IPS DF 4.7 (cell line): ENCODE data around the gene CKAP5.
"Not testable (repeated sequence)": the region's sequence is repeated elsewhere in the genome, so short reads cannot be mapped to it uniquely, and the experiment has no call there.

Experiments
- DNase-seq: peaks from one replicate; pipeline ENCODE4 v3.0.0-alpha.2; 2013; ENCODE audit warnings: low spot score; ENCODE audit errors: extremely low read depth

The CKAP5 gene

DNA sequence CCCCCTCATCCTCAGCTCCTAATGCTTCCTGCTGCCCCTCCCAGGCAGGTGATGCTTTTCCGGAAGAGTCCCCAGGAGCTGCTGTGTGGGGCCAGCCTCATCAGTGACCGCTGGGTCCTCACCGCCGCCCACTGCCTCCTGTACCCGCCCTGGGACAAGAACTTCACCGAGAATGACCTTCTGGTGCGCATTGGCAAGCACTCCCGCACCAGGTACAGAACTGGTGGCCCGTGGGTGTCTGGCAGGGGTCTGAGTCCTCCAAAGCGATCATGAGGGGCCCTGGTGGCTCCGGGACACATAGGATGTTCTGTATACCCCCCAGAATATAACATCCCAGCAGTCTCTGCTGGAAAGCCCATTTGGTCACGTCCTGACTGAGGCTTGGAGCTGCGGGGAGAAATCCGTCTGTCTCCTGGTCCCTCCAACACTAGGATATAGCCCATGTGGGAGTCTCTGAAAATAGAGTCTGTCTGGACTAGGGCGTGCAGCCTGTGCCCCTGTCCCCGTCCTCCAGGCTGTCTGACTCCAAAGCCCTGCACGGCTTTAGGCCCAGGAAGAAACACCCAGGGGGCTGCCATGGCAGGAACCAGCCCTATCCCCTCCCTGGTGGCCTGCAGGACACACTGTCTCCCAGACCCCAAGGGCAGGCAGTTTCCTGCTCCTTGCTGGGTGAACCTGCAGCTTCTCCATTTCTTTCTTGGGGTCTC lies 118.0 kb downstream of the CKAP5 start:
- no peak for DNase-seq

DNA sequence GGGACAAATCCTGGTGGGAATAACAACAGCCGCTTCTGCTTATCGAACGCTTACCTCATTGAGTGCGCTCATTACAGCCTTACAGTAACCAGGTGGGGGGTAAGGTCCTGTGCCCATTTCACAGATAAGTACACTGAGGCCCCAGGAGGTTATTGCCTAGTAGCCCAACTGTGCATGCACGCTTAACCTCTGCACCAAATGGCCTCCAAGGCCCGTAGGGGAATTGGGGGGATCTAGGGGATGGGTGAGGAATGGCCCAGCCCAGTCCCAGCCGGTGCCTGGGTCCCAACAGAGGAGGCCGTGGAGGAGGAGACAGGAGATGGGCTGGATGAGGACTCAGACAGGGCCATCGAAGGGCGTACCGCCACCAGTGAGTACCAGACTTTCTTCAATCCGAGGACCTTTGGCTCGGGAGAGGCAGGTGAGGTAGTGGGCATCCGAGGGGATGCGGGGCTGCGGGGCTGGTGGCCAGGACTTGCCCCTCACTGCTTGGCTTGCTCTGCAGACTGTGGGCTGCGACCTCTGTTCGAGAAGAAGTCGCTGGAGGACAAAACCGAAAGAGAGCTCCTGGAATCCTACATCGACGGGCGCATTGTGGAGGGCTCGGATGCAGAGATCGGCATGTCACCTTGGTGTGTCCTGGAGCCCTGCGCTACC lies 119.7 kb downstream of the CKAP5 start:
- DNase-seq: no peak

DNA sequence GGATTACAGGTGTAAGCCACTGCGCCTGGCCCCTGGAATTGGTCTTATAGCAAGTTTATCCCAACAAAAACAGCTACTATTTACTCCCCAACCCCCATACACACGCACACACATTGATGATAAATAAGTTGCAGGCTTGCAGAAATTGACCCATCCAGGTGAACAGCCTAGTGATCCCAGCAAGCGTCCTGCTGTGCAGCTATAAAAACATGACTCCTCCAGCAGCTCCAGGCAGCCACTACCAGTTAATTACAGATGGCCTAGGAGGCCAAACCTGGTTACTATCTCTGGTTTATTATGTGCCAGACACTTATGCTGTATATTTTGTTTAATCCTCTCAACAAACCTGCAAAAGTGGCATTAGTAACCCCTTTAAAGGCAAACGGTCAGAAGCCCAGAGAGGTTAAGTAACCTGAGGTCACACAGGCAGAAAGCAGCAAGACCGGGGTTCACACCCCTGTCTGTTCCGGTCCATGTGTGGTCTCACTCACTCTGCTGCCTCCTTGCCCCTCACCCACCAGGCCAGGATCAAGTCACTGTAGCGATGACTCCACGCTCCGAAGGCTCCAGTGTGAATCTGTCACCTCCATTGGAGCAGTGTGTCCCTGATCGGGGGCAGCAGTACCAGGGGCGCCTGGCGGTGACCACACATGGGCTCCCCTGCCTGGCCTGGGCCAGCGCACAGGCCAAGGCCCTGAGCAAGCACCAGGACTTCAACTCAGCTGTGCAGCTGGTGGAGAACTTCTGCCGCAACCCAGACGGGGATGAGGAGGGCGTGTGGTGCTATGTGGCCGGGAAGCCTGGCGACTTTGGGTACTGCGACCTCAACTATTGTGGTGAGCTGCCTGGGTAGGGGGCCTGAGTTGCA lies 120.5 kb downstream of the CKAP5 start:
- DNase-seq: no peak

DNA sequence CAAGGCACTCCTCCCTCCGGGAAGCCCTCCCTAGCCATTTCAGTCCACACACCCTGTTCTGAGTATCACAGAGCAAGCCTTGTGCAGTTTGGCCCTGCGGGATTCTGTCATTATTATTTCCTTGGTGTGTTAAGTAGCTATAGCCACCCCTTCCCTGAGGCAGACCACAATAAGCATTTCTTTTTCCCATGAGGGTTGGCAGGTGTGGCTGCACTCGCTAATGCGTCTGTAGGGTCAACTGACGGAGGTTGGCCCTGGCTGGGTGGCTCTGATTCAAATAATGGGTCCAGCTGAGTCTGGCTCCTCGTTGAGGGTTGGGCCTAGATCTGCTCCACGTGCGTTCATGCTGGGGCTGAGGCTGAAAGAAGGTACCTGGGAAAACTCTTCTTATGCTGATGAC lies 122.0 kb downstream of the CKAP5 start:
- no peak for DNase-seq

DNA sequence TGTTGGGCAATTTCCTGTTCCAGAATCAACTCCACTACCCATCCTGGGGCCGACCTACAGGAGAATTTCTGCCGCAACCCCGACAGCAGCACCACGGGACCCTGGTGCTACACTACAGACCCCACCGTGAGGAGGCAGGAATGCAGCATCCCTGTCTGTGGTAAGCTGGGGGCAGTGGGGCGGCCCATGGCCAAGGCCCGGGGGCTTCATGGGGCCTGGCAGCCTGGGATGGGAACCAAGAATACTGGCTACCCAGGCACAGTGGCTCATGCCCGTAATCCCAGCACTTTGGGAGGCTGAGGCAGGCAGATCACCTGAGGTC lies 122.8 kb downstream of the CKAP5 start:
- DNase-seq: no peak

DNA sequence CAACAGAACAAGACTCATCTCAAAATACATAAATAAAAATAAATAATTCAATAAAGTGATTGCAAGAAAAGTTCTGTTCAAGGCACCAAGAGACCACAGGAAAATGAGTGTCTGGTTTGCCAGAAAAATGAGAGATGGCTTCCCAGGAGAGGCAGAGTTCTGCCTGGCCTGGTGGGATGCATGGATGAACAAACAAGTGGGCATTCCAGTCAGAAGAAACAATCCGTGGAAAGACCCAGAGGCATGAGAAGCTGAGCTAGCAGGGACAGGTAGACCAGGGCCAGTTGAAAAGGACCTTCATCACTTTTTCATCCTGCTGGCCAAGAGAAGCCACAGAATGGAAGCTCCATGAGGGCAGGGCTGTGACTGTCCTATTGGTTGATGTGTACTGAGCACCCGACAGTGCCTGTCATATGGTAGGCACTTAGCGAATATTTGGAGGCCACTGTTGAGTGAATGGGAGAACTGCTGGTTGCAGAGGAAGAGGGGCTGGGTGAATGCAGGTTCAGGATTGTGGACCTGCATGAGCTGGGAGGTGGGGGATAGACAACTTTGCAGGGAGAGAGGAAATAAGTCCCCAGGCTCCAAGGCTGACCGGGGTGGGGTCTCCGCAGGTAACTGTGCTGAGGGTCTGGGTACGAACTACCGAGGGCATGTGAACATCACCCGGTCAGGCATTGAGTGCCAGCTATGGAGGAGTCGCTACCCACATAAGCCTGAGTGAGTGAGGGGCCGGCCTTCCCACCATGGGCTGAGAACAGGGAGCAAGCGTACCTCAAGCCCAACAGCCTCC lies 123.3 kb downstream of the CKAP5 start:
- no peak for DNase-seq

DNA sequence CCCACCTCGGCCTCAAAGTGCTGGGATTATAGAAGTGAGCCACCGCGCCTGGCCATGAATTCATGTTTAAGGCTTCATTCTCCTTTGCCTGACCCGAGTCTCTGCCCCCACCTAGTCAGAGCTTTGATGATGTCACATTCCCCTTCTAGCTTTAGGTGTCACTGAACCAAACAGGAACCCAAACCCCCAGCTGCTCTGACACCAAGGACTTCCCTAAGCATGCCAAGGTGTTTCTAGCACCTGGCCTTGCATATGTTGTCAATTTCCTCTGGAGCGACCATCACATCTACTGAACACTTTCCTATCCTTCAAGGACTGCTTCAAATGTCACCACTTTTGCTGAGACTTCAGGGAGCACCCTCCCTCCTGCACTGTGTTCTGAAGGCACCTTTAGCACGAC lies 124.8 kb downstream of the CKAP5 start:
- DNase-seq: no peak

DNA sequence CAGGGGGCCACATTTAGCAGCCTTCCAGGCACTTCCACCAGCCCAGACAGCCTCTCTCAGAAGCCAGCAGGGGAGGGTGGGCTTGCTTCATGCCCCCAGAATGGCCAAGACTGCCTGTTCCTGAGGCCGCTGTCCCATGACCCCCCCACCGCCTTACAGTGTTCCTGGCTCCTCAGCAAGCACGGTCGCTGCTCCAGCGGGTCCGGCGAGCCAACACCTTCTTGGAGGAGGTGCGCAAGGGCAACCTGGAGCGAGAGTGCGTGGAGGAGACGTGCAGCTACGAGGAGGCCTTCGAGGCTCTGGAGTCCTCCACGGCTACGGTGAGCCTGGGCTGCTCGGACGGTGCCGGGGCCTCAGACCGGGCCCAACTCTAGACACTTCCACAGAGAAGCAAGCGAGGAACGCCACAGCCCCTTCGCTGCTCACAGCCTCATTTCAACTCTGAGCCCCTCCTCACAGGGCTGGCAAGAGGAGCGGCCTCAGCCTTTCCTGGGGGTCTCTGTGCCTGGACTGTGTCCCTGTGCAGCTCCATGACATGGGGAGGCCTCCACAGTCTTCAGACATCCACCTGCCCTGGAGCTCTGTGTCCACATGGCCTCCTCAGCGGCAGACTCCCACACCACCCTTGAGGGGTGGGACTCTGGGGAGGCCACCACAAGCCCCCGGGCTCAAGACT lies 126.4 kb downstream of the CKAP5 start:
- DNase-seq: no peak

DNA sequence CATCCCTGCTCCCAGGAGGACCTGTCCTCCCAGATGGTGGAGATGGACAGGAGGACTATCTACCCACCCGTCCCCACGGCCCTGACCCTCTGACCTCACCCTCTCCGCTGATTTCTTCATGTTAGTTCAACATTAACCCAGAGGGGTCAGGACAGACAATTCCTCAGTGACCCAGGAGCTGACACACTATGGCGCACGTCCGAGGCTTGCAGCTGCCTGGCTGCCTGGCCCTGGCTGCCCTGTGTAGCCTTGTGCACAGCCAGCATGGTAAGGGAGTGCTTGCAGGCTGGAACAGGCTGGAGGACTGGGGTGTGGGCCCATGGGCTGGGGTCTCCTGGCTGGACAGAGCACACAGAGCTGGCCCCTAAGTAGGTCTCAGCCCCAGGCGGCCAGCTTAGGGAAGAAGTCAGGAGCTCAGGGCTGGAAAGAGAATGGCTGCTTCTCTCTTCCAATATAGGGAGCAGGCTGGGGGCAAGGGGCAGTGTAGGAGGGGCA lies 127.0 kb downstream of the CKAP5 start, which contains the start of gene F2:
TSS of gene F2 (plus strand) at position 166 of the 495 bp plus-strand sequence. CDS start at position 189, 23 bp downstream.
- no peak for DNase-seq

DNA sequence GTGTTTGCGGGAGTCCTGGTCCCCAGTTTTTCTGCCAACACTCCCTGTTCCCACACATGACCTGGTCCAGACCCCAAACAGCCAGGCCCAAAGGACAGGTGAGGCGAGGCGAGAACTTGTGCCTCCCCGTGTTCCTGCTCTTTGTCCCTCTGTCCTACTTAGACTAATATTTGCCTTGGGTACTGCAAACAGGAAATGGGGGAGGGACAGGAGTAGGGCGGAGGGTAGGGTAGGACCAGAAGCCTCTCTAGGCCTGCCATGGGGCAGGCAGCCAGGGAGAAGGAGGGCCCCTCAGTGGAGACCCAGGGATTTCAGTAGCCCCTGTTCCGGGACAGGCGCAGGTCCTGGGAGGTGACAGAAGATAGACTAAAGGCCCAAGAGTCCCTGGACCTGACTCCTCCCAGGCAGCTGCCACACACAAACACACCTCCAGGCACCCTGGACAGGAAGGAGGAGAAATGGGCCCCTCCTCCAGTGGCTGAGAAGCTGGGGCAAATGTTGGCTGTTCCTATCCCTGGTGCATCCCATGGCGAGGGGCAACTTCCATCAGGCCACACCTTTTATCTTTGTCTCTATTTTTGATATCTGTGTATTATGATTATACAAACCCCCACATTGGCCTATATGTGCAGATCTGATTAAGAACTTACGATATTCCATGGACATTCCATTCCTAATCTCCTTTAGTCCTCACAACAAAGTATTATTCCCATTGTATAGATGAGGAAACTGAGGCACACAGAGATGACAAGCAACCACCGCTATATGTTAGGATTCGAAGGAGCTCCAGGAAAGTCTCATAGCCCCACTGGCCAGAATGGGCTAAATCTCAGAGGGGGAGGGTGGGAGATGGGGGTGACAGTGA lies 127.7 kb downstream of the CKAP5 start:
- DNase-seq: no peak

DNA sequence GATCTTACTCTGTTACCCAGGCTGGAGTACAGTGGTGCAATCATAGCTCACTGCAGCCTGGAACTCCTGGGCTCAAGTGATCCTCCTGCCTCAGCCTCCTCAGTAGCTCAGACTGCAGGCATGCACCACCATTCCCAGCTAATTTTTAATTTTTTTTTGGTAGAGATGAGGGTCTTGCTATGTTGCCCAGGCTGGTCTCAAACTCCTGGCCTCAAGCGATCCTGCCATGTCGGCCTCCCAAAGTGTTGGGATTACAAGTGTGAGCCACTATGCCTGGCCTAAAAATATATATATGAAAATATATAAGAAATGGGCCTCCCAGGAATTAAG lies 128.3 kb downstream of the CKAP5 start:
- not testable (repeated sequence) for DNase-seq

DNA sequence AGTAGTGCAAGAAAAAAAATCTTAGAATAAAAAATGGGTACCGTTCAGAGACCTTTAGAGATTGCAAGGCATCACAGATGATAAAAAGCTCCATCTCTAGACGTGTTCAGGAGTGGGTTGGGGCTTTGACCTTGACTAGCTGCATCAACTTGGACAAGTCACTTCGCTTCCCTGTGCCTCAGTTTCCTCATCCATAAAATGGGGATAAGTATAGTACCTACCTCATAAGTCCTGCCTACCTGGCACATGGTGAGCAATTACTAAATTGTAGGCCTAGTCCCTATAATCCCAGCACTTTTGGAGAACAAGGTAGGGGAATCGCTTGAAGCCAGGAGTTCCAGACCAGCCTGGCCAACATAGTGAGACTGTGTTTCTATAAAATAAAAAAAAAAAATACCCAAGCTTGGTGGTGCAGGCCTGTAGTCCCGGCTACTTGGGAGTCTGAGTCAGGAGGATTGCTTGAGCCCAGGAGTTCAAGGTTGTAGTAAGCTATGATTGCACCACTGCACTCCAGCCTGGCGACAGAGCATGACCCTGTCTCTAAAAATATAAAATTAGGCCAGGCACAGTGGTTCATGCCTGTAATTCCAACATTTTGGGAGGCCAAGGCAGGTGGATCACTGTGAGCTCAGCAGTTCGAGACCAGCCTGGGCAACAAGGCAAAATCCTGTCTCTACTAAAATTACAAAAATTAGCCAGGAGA lies 133.1 kb downstream of the CKAP5 start:
- DNase-seq: no peak

DNA sequence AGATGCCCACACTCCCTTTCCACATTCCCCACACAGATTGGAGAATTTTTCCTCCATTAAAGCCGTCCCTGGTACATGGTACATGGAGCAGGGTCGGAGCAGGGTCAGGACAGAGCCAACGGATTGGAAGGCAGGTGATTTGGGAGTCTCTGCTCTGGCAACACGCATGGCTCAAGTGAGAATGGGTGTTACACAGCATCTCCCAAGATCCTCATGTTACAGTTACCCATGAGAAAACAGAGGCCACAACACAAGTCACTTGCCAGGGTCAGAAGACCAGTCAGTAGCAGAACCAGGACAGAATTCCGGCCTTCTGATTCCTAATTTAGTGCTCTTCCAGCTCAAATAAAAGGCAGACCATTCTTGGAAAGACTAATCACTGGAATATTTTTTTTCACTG lies 134.8 kb downstream of the CKAP5 start:
- no peak for DNase-seq

DNA sequence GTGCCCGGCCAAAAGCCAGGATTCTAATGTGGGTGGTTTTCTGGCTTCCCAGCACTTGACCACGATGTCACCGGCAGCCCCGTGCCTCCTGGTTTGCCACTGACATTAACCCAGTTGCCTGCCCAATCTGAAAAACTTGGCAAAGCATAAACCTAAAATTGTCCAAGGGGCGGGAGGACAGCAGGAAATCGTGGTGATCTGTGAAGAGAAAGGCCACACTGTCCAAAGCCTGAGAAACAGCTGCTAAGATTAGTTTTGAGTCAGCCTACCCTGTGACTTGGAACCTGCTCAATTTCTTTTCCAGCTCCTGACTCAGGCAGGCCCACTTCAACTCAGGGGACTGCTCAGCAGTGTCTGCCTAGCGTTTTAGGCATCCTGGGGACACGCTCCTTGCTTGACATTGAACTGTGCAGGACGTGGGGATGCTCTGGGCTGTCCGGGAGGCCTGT lies 135.2 kb downstream of the CKAP5 start:
- DNase-seq: no peak

DNA sequence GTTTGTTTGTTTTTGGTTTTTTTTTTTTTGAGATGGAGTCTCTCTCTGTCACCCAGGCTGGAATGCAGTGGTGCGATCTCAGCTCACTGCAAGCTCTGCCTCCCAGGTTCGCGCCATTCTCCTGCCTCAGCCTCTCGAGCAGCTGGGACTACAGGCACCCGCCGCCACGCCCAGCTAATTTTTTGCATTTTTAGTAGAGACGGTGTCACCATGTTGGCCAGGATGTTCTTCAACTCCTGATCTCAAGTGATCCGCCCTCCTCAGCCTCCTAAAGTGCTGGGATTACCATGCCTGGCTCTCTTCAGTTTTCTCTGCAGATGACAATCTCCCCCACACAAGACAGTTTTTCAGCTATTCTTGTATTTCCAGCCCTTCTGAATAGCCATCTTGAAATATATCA lies 136.7 kb downstream of the CKAP5 start:
- DNase-seq: not testable (repeated sequence)

DNA sequence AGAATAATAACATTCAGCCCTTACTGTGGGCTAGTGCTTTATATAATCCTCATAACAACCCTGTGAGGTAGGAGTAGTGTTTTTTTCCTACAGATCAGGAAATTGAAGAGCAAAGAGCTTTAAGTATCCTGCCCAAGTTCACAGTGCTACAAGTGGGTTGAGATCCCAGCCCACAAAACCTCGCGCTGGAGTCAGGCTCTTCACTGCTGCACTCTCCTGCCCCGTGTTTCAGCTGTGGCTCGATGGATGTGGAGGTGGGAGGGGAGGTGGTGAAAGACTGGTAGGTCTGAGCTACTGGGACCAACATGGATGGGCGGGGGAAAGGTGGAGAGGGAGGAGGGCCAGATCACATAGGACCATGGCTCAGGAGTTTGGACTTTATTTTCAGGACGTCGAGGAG lies 139.2 kb downstream of the CKAP5 start:
- DNase-seq: no peak

DNA sequence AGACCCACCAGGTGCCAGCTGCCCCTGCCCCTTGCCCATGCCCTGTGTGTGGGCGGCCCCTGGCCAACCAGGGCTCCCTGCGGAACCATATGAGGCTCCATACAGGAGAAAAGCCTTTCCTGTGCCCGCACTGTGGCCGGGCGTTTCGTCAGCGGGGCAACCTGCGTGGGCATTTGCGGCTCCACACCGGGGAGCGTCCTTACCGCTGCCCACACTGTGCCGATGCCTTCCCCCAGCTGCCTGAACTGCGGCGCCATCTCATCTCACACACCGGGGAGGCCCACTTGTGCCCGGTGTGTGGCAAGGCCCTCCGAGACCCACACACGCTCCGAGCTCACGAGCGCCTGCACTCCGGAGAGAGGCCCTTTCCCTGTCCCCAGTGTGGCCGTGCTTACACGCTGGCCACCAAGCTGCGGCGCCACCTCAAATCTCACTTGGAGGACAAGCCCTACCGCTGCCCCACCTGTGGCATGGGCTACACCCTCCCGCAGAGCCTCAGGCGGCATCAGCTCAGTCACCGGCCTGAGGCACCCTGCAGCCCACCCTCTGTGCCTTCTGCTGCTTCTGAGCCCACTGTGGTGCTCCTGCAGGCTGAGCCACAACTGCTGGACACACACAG lies 140.9 kb downstream of the CKAP5 start:
- DNase-seq: no peak

DNA sequence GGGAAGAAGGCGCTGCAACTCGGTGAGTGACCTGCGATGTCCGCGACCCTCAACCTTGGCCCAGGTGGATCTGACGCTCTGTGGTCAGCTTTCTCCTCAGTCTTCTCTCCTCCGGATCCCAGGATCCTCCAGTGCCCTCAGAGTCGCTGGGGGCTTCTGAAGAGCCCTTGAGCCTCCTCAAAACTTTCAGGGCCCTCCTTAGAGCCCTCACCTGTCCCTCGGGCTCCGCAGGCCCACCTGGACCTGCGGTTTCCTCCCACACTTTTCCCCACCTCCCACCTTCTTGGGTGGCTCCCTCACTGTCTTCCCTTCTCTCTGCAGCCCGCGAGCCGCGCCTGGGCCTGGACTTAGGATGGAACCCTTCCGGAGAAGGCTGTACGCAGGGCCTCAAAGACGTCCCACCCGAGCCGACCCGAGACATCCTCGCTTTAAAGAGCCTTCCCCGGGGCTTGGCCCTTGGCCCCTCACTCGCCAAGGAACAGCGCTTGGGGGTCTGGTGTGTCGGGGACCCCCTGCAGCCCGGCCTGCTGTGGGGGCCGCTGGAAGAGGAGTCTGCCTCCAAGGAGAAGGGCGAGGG lies 144.9 kb downstream of the CKAP5 start:
- no peak for DNase-seq
